Measurements from ENCODE around the gene GZMM. TPM values are rescaled to one million over a fixed set of nuclear protein-coding genes. Genes with fewer than 3 reads are reported as not detected.

The GZMM gene
- total RNA-seq, 2 donors from 2014 or later: 5.3 TPM; not detected in 1

DNA sequence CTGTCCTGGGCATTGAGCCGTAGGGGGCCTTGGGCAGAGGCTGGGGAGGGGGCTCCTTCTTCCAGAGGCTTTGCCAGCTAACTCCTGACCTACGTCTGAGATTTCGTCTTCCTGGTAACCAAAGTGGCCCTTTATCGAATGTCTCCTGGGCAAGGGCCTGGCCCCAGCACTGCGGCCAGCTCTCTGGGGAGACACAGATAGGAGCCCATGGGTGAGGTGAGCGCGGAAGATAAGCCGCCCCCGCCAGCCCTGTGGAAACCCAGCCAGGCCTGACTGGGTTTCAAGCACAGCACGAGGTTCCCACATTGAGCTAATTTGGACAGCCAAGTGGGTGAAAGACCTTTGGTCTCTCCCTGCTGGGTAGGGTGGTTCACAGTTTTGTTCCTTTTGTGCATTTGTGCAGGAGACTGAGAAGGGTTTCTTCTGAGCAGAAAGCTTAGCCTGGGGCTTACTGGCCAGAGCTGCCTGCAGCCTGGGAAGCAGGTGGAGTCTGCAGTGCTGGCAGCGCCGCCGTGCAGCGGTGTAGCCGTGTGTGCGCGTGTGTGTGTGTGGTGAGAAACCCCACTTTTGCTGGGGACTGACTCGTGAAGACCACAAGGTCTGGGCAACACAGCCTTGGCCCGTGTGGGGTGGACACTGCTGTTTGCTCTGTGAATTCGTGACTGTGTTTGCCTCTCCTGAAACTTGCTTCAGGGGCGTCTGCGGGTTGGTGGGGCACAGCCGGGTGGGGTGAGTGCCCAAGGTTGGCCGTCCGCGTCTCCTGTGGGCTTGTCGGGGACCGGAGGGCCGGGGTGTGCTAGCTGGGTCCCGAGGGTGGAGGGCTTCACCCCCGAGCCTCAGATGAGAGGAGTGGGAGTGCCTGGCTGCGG lies 31.0 kb downstream of the GZMM start:
- no peaks in the 10 kb centered on the region for H3K9me3 ChIP-seq
- no peaks in the 10 kb centered on the region for H3K27me3 ChIP-seq
- H3K4me3 ChIP-seq: no peak overlapping the region
- no peaks in the 10 kb centered on the region for H3K36me3 ChIP-seq (replicated peaks in 1 of 2; ENCODE audit: insufficient read depth in 1 of 2, low read depth in 2 of 2)
- no peak for ATAC-seq
- H3K27ac ChIP-seq: peak overlapping the region in 3 of 4 donors; percentile 15 to 43 (median 42)
- H3K4me1 ChIP-seq: peaks cover 47% of the 10 kb centered on the region
- 18 to 35% methylated on average over 2 to 32 of the region's 32 CpGs for WGBS, 2 donors
- peak in 3 of 4 donors; percentile 26 to 57 (median 47) for DNase-seq
- intact Hi-C loops (cut with DNase I): no loop called here
- TF ChIP-seq, protein P1, sequence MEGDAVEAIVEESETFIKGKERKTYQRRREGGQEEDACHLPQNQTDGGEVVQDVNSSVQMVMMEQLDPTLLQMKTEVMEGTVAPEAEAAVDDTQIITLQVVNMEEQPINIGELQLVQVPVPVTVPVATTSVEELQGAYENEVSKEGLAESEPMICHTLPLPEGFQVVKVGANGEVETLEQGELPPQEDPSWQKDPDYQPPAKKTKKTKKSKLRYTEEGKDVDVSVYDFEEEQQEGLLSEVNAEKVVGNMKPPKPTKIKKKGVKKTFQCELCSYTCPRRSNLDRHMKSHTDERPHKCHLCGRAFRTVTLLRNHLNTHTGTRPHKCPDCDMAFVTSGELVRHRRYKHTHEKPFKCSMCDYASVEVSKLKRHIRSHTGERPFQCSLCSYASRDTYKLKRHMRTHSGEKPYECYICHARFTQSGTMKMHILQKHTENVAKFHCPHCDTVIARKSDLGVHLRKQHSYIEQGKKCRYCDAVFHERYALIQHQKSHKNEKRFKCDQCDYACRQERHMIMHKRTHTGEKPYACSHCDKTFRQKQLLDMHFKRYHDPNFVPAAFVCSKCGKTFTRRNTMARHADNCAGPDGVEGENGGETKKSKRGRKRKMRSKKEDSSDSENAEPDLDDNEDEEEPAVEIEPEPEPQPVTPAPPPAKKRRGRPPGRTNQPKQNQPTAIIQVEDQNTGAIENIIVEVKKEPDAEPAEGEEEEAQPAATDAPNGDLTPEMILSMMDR (IDR thresholded peaks at IDR 0.05): no peak
- TF ChIP-seq POLR2A (IDR thresholded peaks at IDR 0.05): no peak

DNA sequence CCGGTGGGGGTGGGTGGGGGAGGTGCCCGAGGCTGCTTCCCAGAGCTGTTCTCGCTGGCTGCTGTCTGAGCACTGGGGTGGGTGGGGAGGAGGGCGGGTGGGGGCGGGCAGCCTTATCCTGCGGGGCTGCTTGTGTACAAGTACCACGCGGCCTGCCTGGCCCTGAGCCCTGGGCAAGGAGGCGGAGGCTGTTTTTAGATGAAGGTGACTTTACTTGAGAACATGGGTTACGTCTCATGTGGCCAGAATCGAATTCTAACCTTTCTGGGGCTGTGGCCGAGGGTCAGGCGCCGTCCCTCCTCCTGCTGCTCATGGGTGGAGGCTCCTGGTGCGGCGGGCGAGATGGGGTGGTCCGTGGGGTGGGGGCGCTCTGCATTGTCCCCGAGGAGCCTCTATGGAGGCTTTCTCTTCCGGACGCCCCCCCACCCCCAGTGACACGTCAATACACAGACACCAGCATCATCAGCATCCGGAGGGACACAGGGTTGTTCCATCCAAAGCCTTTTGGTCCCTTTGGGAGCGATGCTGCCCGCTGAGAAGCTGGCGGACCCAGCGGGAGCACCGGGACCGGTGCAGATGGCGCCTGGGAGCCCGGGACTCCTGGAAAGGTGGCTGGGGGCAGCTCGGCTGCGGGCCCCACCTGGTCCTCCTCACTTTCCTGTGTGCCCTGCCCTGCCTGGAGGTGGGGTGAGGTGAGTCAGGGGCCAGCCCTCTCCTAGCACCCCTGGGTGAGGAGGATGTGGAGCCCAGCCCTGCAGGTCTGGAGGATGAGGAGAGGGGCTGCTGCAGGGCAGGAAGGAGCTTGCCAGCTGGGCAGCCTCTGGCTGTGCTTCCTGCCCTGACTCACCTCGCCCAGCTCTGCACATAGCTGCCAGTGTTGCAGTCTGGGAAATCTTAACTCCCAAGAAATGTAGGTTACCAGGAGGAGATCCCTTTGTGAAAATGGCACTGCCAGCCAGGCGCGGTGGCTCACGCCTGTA lies 32.0 kb downstream of the GZMM start:
- ATAC-seq: no peak
- 45 to 100% methylated on average over 1 to 38 of the region's 38 CpGs for WGBS, 2 donors
- Histone ChIP-seq H3K4me3 (no peak overlapping the region), H3K27ac (peak overlapping the region in 1 of 4 donors; percentile 15), H3K36me3 (replicated peaks in 1 of 2; ENCODE audit: insufficient read depth in 1 of 2, low read depth in 2 of 2) (no peaks in the 10 kb centered on the region), H3K4me1 (peaks cover 46% of the 10 kb centered on the region), H3K27me3 (no peaks in the 10 kb centered on the region), H3K9me3 (no peaks in the 10 kb centered on the region)
- DNase-seq: peak in 3 of 4 donors; percentile 28 to 60 (median 55)
- intact Hi-C loops (cut with DNase I): no loop called here
- no peak for TF ChIP-seq POLR2A (IDR thresholded peaks at IDR 0.05)

DNA sequence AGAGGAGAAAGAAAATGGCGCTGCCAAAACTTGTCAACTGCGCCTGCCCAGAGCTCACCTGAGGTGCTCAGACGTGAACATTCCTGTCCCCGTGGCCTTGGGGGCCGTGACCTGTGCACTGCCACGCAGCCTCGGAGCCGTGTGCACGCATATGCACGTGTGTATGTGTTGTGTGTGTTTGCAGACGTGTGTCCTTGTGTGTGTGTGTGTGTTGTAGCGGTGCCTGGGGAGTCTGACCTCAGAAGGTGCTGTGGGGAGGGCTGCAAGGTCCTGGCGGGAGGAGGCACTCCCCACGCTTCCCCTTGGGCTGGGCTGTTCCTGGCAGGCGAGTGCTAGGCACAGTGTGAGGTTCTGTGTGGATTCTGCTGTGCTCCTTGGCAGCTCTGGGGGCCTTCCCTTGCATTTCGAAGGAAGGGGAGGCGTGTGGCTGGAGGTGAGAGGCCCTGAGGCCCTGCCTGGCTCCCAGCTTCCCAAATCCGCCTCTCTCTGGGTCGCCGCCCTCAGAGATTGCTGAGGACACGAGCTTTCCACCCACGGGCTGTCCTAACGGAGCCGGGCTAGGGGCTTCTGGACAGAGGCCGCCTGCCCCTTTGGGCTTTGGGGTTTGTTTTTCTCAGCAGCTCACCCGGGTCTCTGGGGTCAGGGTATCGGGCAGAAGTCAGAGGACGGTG lies 33.0 kb downstream of the GZMM start:
- no peak overlapping the region for H3K27ac ChIP-seq
- WGBS, 2 donors: 84 to 93% methylated on average over 12 to 28 of the region's 28 CpGs
- intact Hi-C loops (cut with DNase I): no loop called here
- H3K36me3 ChIP-seq (replicated peaks in 1 of 2; ENCODE audit: insufficient read depth in 1 of 2, low read depth in 2 of 2): peaks cover 5% of the 10 kb centered on the region in 2 donors
- H3K27me3 ChIP-seq: no peaks in the 10 kb centered on the region
- peaks cover 39% of the 10 kb centered on the region for H3K4me1 ChIP-seq
- no peak overlapping the region for H3K4me3 ChIP-seq
- DNase-seq (no peak), ATAC-seq (no peak)
- no peak for TF ChIP-seq POLR2A (IDR thresholded peaks at IDR 0.05)
- TF ChIP-seq, protein P1 (IDR thresholded peaks at IDR 0.05): no peak
- no peaks in the 10 kb centered on the region for H3K9me3 ChIP-seq

DNA sequence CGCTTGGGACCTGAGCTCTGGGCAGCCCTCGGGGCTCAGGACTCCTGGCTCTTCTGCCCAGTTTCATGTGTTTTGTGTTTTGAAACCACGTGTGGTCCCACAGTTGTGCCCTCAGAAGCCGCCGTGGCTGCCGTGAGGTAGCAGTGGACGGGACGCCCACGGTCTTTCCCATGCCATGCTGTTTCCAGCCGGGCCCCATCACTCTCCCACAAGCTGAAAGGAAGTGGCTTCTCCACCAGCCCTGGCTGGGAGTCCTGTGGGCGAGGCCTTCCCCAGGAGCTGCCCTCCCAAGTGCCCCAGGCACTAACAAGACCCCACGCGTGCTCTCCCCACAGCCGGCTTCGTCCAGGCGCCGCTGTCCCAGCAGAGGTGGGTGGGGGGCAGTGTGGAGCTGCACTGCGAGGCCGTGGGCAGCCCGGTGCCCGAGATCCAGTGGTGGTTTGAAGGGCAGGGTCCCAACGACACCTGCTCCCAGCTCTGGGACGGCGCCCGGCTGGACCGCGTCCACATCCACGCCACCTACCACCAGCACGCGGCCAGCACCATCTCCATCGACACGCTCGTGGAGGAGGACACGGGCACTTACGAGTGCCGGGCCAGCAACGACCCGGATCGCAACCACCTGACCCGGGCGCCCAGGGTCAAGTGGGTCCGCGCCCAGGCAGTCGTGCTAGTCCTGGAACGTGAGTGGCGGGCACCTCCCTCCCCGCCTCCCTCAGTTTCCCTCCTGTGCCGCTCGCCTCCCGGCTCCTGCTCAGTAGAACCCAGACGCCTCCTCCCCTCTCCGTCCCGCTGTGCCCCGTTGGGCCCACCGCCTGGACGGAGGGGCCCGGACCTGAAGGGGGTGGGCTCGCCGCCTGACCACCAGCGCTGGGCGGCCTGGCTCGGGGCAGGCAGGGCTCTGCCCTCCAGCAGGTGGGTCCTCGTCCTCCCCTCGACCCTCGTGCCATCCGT lies 33.9 kb downstream of the GZMM start:
- Histone ChIP-seq H3K4me1 (peaks cover 39% of the 10 kb centered on the region), H3K27me3 (no peaks in the 10 kb centered on the region), H3K36me3 (replicated peaks in 1 of 2; ENCODE audit: insufficient read depth in 1 of 2, low read depth in 2 of 2) (peaks cover 8% of the 10 kb centered on the region in 2 donors), H3K27ac (no peak overlapping the region), H3K4me3 (no peak overlapping the region), H3K9me3 (no peaks in the 10 kb centered on the region)
- ATAC-seq: no peak
- WGBS, 2 donors: 91 to 94% methylated on average over 45 to 56 of the region's 66 CpGs
- DNase-seq: no peak
- intact Hi-C loops (cut with DNase I): no loop called here
- TF ChIP-seq, protein P1 (IDR thresholded peaks at IDR 0.05): no peak
- TF ChIP-seq POLR2A (IDR thresholded peaks at IDR 0.05): no peak

Data from body of pancreas (tissue), 4 donors.